H1 (cell line): ENCODE data around the gene SDR39U1.

Source experiments
- CBX8 ChIP-seq: fragments of 300-800, 300-1000 bp; sonication (generic); IDR thresholded peaks from 2 replicates; pipeline ENCODE4 v1.7.1; 2016; ENCODE audit warnings: low read depth, low read length, borderline replicate concordance
- EZH2 ChIP-seq: fragments of 200-600 bp; sonication (generic); IDR thresholded peaks from 2 replicates; pipeline ENCODE4 v1.7.1; 2012; ENCODE audit warnings: low read depth, mild to moderate bottlenecking, moderate library complexity, low read length, inconsistent platforms; ENCODE audit not compliant: severe bottlenecking
- FOSL1 ChIP-seq: IDR thresholded peaks from 2 replicates; pipeline ENCODE4 v1.6.1; 2011; ENCODE audit warnings: mild to moderate bottlenecking, low read depth, low read length, moderate library complexity; ENCODE audit not compliant: insufficient read depth
- POLR2A ChIP-seq, 2 experiments: IDR thresholded peaks; 1 replicate in 1 of 2; 2 replicates in 1 of 2; pipeline ENCODE4 v1.6.1; 2011; ENCODE audit warnings: low read depth in 2 of 2, low read length in 2 of 2, mild to moderate bottlenecking in 2 of 2; ENCODE audit errors: control extremely low read depth in 1 of 2
- SIX5 ChIP-seq: IDR thresholded peaks from 2 replicates; pipeline ENCODE4 v1.6.1; 2011; ENCODE audit warnings: mild to moderate bottlenecking, low read depth, low read length
- SP1 ChIP-seq: IDR thresholded peaks from 2 replicates; pipeline ENCODE4 v1.6.1; 2011; ENCODE audit warnings: low read depth, low read length
- TCF12 ChIP-seq: IDR thresholded peaks from 2 replicates; pipeline ENCODE4 v1.6.1; 2011; ENCODE audit warnings: low read depth, mild to moderate bottlenecking, low read length
- TF ChIP-seq, protein P1 (sequence below), 3 experiments: IDR thresholded peaks; 1 replicate in 2 of 3; 2 replicates in 1 of 3; pipeline versions ENCODE4 v1.5.1 to v1.6.1; 2011; ENCODE audit warnings: low read length in 3 of 3, mild to moderate bottlenecking in 3 of 3, inconsistent platforms in 2 of 3, low read depth in 1 of 3, moderate library complexity in 1 of 3; ENCODE audit not compliant: insufficient read depth in 1 of 3; ENCODE audit errors: control extremely low read depth in 1 of 3

GRCh38 chr14:24441904-24442239 is 704 bp downstream of the SDR39U1 start:
- TF ChIP-seq FOSL1 (no peak), SP1 (no peak), TCF12 (no peak), CBX8 (no peak), POLR2A (IDR thresholded peaks at IDR 0.05; ENCODE audit: control extremely low read depth in 1 of 2, low read depth in 2 of 2, low read length in 2 of 2) (no peak), SIX5 (no peak), EZH2 (no peak)
- TF ChIP-seq, protein P1, sequence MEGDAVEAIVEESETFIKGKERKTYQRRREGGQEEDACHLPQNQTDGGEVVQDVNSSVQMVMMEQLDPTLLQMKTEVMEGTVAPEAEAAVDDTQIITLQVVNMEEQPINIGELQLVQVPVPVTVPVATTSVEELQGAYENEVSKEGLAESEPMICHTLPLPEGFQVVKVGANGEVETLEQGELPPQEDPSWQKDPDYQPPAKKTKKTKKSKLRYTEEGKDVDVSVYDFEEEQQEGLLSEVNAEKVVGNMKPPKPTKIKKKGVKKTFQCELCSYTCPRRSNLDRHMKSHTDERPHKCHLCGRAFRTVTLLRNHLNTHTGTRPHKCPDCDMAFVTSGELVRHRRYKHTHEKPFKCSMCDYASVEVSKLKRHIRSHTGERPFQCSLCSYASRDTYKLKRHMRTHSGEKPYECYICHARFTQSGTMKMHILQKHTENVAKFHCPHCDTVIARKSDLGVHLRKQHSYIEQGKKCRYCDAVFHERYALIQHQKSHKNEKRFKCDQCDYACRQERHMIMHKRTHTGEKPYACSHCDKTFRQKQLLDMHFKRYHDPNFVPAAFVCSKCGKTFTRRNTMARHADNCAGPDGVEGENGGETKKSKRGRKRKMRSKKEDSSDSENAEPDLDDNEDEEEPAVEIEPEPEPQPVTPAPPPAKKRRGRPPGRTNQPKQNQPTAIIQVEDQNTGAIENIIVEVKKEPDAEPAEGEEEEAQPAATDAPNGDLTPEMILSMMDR (IDR thresholded peaks at IDR 0.05; ENCODE audit: control extremely low read depth in 1 of 3, insufficient read depth in 1 of 3, low read depth in 1 of 3, low read length in 3 of 3): no peak
